Fibroblast of peridontal ligament (primary cell): ENCODE measurements around the gene ZNF382.

Experiments used
- DNase-seq: peaks from one replicate; pipeline ENCODE4 v3.0.0-alpha.2; 2010; ENCODE audit errors: extremely low read depth

ZNF382 gene

GRCh38 chr19:36679455-36679854 lies 74.3 kb downstream of the ZNF382 start:
- DNase-seq, result no peak
